NOMO-1 (cell line): Measurements from ENCODE around the gene GPR158.

Experiments
- DNase-seq, 2 experiments: peaks; one replicate each; lab custom pipeline; 2025; ENCODE audit not compliant: unreplicated experiment in 2 of 2; lab: John Stamatoyannopoulos, UW

The GPR158 gene

GRCh38 chr10:25646371-25646770 is 471.6 kb downstream of the GPR158 start:
- DNase-seq: no peak

- DNase-seq: no peak
Observed at GRCh38 chr10:25651534-25651933, 476.7 kb downstream of the GPR158 start.
